CD4-positive, alpha-beta T cell treated with Interleukin-1 beta for 1 hour (primary cell): ENCODE results near the gene FXYD7.
"Not testable (repeated sequence)": the region's sequence is repeated elsewhere in the genome, so short reads cannot be mapped to it uniquely, and the experiment has no call there.

Experiments used
- DNase-seq, 2 donors: peaks; one replicate each; pipeline ENCODE4 v3.0.0-alpha.2; 2020 to 2022

The FXYD7 gene

DNA sequence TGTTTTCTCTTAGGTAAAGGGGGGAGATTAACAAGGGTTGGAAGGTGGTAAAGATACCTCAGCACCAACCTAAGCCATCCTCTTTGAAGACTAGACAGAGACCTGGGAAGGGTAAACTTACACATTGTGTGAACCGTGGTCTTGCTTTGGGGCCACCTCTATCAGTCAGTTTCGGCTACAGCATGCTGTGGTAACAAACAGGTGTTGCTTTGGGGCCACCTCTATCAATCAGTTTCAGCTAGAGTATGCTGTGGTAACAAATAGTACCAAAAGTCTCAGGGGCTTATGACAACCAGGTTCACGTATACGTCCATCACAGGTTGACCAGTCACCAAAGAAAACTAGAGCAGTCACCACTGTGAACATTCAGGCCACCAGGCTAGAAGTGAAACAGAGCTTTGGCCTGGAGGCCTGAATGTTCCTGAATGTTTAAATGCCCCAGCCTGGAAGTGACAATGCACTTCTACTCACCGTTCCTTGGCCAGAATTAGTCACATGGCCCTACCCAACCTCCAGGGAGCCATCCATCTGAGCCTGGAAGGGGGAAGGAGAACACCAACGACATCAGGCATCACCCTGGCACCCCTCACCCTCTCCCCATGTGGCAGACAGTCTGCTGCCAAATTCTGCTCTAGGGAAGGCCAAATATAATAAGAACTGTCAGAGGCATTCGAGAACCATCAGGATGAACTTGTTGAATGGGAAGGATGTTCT lies 3.8 kb downstream of the FXYD7 start:
- DNase-seq: peak in 1 of 2 donors; percentile 10

DNA sequence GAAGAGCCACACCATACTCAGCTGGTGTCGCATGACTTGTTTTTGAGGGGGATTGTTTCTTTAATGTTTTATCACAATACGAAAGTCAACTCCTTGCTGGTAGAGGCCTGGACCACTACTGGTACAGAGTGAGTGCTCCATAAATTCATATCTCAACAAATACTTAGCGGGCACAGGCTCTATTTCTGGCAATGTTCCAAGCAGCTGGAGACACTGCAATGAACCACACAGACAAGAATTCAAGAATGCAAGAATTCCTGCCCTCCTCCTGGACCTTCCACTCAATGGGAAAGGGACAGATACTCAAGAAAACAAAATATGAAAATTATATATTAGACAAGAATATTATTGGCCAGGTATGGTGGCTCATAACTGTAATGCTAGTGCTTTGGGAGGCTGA lies 6.4 kb downstream of the FXYD7 start:
- DNase-seq: no peak

DNA sequence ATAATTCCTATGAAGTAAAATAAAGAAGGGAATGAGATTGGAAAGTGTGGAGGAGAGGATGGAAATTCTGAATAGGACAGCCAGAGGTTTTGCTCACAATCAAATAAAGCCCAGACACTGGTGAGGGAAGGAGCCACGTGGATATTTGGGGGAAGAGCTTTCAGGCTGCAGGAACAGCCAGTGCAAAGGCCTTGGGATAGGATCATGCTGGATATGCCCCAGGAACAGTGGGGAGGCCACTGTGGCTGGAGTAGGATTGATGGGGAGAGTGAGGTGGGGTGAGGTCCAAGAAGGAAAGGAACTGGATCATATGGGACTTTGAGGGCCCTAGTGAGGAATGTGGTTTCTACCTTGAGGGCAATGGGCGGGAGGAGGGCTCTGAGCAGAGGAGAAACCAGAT lies 7.4 kb downstream of the FXYD7 start:
- no peak for DNase-seq

DNA sequence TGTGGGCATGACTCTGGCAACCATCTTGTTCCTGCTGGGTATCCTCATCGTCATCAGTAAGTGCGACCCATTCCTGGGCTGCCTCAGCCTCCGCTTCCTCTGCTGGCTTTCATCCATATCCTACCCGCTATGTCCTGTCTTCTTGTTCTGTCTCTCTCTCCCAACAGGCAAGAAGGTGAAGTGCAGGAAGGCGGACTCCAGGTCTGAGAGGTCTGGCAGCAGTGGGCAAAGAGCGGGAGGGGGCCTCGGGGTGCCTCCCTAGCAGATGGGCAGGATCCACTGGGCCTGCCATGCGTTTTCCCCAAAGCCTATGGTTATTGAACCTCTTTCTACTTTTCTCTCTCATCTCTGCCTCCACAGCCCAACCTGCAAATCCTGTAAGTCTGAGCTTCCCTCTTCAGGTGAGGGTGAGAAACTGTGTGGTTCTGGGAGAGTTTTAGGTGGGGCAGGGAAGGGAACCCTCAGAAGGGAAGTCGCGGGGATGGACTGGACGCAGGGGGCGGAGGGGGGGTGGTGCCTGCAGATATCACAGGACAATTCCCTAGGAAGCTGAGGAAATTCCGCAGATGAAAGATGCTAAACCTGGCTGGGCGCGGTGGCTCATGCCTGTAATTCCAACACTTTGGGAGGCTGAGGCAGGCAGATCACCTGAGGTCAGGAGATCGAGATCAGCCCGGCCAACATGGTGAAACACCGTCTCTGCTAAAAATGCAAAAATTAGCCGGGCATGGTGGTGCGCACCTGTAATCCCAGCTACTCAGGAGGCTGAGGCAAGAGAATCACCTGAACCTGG lies 8.4 kb downstream of the FXYD7 start:
- DNase-seq: no peak

DNA sequence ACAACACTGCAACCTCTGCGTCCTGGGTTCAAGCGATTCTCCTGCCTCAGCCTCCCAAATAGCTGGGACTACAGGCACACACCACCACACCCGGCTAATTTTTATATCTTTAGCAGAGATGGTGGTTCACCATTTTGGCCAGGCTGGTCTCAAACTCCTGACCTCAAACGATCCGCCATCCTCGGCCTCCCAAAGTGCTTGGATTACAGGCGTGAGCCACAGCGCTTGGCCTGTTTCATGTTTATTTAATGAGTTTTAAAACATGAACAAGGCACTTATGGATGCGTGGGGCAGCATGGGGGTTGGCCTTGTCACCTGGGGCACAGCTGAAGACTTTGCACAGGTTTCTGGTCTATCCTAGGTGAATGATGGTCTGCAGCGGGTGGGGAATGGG lies 10.1 kb downstream of the FXYD7 start:
- not testable (repeated sequence) for DNase-seq

DNA sequence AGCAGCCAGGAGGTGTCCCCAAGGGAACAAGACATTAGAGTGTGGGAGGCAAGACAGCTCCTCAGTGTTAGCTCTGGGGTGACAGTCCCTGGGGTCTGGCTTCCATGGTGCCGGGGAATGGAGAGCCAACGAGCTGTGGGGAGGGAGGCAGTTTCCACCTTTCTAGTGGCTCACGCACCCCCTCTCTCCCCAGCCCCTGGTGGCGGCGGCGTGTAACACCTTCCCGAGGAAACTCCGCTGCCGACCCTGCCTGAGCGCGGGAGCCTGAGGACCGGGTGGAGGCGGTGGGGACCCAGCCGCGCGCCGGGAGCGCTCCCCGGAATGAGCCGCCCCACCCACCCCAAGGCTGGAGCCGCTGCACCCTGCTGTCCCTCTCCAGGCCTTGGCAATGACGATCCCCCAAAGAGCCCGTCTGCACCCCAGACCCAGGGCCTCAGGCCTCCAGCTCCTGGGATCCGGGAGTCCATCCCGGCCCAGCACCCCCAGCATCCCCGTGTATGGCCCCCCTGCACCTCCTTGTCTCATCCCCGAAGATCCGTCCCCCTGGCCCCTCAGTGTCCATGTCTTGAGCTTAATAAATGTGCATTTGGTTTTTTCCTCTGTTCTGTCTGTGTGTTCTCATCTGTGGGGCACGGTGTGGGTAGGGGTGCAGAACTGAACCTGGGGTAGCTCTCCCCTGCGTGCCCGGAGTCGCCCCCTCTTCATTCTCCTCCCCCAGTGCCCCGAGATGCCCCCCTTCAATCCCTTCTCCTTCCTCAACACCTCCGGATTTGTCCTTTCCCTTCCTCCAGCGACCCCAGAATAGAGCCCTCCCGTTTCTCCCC lies 10.9 kb downstream of the FXYD7 start:
- peak; percentile 79 to 80 for DNase-seq

DNA sequence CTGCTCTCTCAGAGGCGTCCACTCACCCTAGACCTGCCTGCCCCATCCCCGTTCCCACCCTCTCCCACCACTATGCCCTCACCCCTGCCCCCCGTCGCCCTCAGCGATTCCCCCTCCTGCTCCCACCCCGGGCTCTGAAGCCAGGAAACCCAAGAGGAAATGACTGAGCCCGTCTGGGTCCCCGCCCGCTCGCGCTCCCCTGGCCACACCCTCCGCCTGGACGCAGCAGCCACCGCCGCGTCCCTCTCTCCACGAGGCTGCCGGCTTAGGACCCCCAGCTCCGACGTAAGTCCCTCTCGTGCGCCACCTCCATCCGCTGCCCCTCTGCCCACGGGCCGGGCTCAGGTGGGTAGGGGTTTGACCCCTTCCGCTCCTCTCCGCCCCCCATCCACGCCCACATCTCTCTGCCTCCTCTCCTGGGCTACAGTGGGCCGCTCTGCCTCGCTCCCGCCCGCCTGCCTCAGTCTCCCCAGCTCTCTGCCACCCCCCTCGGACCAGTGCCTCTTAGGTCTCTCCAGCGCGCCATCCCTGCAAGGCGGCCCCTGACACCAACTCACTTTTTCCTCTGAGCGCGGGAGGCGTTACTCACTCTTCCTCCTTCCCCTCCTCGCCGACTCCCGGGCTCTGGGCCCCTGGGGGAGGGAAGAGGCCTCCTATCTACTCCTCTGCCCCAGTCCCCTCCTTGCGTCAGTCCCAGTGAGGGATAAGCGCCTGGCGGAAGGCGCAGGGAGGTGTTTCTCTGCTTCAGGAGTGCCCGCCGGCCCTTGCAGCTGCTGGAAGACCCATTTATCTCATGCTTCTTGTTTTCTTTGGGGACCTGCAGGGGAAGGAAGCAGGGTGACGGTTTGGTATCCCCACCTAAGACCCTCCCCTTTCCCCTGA lies 11.7 kb downstream of the FXYD7 start, which contains the start of gene FXYD5:
Gene FXYD5, plus strand, starts transcription at position 211 of the 882 bp plus-strand sequence. CDS start 816 bp downstream, outside the sequence.
- peak; percentile 70 to 76 for DNase-seq

DNA sequence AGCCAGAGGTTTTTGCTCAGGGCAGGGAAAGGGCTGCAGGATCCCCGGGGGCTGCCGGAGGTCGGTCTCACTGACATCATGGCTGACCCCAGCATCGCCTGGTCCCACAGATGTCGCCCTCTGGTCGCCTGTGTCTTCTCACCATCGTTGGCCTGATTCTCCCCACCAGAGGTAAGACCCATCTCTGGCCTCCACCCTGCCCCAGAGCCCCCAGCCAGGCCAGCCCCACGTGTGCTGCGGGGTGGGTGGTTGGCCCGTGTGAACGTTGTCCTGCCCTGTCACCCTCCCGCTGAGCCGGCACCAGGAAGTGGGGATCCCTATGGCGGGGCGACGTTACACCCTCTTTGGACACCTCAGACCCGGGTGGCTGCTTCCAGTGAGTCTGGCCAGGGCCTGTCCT lies 12.4 kb downstream of the FXYD7 start:
- peak in 1 of 2 donors; percentile 30 for DNase-seq

DNA sequence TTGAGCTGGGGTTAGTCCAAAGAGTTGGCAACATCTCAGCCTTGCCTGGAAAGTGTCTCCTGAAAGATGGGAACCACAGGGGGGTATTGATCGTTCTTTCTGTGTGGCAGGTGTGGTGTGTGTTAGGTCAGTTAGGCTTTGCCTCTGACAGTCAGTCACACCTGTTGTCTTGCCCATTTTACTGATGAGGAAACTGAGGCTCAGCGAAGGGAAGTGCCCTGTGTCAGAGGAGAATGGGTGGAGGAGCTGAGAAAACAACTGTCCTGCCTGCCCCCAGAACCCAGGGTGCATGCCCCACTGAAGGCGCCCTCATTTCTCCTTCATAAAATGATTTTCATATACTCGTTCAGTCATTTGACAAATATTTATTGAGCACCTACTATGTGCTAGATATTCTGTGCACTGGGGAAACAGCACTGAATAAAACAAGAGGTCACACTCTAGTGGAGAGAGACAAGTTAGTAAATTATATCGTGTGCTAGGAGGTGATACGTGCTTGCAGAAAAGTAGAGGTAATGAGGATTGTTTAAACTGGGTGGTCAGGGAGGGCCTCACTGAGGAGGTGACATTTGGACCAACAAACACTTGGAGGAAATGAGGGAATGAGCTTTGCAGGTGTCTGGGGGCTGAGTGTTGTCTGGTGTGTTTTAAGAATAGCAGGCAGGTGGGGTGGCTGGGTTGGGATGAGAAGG lies 13.1 kb downstream of the FXYD7 start:
- no peak for DNase-seq

DNA sequence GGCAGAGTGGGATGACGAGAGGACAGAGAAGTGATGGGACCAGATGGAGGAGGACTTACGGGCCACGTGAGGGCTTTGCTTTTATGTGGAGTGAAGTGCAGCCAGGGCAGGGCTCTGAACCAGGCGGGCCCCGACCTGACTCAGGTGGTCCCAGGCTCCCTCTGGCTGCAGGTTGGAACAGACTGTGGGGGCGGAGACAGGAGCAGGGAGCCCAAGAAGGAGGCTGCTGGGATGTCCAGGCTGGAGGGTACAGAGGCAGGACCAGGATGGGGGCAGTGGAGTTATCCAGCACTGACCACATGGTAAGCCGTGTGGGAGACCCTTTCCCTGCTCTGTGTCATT lies 13.6 kb downstream of the FXYD7 start:
- no peak for DNase-seq

DNA sequence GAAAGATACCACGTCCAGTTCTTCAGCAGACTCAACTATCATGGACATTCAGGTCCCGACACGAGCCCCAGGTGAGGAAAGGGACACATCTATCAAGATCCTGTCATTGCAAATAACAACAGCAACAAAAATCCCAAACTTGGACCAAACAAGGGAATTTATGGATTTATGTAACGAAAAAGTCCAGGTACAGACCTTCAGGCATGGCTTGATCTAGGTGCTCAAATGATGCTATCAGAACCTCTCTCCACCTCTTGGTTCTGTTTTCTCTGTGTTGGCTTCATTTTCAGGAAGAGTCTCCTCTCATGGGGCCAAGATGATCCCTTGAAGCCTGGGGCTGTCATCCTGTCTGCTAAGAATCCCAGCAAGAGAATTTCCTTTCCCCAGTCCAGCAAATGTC lies 14.4 kb downstream of the FXYD7 start:
- no peak for DNase-seq

DNA sequence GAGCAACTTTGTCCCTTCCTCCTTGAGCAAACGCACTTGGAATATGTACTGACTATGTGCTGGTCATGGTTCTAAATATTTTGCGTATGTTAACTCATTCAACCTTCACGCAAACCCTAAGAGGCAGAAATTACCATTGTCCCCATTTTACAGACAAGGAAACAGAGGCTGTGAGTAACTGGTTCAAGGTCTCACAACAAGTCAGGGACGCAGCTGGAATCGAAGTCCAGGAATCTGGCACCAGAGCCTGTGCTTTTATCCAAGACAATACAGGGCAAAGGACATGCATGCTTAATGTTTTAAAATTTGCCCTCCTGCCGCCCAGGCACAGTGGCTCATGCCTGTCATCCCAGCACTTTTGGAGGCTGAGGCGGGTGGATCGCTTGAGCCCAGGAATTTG lies 16.6 kb downstream of the FXYD7 start:
- no peak for DNase-seq

DNA sequence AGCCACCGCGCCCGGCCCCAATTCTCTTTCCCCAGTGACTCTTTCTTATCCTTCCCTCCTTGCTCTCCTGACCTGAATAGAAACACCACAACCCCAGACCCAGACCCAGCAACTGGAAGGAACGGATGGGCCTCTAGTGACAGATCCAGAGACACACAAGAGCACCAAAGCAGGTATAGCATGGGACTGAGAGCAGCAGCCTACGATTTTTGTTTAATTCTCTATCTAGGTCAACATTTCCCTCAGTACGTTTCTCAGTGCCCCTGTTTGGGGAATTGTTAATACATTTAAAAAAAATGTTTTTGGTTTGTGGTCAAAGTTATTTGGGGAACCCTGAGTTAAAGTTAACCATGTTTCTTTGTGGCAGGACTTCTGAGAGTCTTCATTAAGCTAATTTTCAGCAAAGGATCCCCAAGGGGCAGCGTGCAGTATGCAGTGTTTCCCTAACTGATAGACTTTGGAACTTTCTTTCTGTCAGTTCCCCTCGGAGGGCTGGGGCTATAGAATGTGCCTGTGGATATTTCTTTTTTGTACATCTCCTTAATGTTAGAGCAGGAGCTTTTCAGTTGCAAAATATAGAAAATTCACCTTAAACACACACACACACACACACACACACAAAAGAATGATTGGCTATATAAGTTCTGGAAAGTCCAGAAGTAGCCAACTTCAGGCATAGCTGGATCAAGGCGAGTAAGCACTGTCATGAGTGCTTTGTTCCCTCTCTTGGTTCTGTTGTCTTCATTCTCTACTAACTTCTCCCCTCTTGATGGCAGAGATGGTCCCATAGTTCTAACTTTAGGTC lies 17.8 kb downstream of the FXYD7 start:
- DNase-seq: no peak

DNA sequence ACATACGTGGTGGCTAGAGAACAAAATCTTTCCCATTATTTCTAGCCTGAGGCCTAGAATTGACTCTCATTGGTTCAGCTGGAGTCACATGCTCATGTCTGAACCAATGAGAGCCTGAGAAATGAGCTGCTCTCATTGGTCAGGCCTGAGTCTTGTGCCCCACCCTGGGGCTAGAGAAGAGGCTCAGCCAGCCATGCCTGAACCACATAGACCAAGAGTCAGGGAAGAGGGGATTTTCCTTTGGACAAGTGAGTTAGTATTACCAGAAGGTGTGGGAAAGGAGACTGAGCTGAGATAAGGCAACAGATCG lies 18.3 kb downstream of the FXYD7 start:
- DNase-seq: no peak

DNA sequence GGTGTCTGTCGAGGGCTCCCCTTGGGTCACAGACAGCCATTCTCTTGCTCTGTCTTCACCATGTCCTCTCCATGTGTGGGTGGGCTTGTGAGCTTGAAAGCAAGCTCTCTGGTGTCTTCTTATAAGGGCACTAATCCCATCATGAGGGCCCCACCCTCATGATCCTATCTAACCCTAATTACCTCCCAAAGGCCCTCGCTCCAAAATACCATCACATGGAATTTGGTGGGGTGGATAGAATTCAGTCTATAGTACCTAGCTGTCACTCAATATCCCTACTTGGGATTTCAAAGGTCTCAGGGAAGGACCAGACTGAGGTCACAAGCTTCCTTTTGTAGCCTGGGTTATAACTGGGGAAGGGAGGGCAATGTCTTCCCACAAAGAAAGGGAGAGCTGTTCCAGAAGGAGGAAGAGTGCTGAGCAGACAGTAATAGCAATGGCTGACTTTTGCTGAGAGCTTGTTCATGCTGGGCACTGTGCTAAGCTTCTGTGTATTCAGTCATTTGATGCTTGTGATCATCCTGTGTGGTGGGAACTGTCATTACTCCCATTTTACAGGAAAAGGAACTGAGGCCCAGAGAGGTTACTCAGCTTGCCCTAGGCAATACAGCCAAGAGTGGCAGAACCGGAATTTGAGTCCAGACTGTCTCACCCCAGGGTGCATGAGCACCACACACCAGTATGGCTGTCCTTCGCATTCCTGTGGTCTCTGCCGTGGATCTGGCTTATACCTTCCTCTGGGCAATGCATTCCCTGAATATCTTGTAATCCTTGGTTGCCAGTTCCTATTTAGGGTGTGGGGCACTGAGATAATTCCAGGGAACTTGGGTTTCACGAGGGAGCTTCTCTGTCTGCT lies 19.6 kb downstream of the FXYD7 start:
- no peak for DNase-seq

DNA sequence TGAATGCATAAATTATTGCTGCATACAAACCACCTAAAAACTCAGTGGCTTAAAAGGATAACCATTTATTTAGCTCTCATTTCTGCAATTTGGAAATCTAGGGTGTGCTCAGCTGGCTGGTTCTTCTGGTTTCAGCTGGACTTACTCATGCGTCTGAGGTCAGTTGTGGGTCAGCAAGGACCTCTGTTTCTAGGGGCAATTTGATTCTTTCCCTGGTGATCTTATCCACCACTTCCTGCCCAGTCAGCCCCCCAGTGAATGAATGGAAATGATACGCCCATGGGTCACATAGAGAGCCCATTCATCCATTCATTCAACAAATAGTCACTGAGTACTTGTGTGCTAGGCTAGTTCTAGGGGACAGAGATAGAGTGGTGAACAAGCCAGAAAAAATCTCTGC lies 21.4 kb downstream of the FXYD7 start:
- no peak for DNase-seq

DNA sequence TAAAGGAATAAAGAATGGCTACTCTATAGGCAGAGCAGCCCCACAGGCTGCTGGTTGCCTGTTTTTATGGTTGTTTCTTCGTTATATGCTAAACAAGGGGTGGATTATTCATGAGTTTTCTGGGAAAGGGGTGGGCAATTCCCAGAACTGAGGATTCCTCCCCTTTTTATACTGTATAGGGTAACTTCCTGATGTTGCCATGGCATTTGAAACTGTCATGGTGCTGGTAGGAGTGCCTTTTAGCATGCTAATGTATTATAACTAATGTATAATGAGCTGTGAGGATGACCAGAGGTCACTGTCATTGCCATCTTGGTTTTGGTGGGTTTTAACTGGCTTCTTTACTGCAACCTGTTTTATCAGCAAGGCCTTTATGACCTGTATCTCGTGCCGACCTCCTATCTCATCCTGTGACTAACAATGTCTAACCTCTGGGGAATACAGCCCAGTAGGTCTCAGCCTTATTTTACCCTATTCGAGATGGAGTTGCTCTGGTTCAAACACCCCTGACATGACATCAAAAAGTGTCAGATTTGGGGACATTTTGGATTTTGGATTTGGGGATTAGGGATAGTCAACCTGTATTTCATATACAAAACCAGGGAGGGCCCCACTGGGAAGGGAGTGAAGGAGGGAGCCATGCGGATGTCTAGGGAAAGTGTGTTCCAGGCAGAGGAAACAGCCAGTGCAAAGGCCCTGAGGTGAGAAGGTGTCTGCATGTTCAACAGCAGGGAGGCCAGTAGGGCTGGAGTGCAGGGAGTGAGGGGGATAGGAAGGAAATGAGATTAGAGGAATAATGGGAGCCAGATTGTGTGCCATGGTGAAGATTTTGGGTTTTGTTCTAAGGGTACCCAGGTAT lies 22.4 kb downstream of the FXYD7 start:
- DNase-seq: no peak

DNA sequence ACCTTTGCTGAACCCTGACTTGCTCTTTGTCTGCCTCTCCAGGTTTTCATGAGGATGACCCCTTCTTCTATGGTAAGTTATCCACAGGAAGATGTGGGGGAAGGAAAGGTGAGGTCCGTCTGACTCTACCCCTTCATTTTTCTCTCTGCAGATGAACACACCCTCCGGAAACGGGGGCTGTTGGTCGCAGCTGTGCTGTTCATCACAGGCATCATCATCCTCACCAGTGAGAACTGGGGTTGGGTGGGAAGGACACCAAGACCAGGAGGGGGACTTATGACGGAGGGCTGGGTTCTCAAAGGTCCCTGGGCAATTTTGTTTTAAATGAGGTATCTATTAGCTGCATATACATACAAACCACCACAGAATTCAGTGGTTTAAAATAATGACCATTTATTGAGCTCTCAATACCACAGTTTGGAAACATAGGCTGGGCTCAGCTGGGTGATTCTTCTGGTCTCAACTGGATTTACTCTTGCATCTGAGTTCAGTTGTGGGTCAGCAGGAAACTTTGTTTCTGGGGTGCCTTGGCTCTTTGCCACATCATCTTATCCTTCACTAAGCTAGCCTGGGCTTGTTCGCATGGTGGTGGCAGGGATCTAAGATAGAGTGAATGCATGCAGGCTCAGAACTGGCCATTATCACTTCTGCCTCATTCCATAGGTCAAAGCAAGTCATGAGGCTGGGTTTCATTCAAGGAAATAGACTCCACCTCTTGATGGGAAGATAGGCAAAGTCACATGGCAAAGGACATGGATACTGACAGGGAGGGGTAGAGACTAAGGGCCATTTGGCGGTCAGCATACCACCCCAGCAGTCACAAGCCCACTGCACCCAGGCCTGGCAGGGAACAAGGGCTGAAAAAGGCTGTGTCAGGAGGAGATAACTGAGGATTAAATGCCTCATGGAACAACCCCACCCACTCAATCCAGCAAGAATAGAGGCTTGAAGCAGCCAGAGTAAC lies 23.3 kb downstream of the FXYD7 start:
- no peak for DNase-seq
